ENCODE results near the gene GLCE.

DNA sequence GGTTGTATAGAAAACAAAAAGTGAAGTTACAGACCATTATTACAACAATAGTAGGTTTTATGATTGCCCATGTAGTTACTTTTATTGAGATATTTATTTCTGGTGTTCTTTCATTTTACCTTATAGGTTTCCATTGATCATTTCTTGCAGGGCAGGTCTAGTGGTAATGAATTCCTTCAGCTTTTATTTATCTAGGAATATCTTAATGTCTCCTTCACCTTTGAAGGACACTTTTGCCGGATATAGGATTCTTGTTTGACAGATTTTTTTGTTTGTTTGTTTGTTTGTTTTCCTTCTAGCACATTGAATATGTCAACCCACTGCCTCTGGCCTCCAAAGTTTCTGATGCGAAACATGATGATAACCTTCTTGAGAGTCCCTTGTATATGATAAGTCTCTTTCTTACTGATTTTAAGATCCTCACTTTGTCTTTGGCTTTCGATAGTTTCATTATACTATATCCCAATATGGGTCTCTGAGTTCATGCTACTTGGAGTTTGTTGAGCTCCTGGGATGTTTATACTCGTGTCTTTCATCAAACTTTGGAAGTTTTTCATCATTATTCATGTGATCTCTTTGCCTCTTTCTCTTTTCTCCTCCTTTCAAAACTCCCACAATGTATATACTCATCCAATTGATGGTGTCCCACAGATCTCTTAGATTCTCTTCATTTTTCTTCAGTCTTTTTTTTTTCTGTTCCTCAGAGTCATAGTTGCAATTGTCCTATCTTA, 62.8 kb downstream of the GLCE start:
- TF ChIP-seq, protein P1, sequence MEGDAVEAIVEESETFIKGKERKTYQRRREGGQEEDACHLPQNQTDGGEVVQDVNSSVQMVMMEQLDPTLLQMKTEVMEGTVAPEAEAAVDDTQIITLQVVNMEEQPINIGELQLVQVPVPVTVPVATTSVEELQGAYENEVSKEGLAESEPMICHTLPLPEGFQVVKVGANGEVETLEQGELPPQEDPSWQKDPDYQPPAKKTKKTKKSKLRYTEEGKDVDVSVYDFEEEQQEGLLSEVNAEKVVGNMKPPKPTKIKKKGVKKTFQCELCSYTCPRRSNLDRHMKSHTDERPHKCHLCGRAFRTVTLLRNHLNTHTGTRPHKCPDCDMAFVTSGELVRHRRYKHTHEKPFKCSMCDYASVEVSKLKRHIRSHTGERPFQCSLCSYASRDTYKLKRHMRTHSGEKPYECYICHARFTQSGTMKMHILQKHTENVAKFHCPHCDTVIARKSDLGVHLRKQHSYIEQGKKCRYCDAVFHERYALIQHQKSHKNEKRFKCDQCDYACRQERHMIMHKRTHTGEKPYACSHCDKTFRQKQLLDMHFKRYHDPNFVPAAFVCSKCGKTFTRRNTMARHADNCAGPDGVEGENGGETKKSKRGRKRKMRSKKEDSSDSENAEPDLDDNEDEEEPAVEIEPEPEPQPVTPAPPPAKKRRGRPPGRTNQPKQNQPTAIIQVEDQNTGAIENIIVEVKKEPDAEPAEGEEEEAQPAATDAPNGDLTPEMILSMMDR (IDR thresholded peaks at IDR 0.05), result no peak
- no peak for TF ChIP-seq POLR2AphosphoS5 (IDR thresholded peaks at IDR 0.05)
- TF ChIP-seq POLR2A (IDR thresholded peaks at IDR 0.05), result no peak
- no peak for TF ChIP-seq EP300 (IDR thresholded peaks at IDR 0.05)
